BE2C (cell line): ENCODE data around the gene KRTAP10-7.
"Not testable (repeated sequence)": the region's sequence is repeated elsewhere in the genome, so short reads cannot be mapped to it uniquely, and the experiment has no call there.

Experiments used
- DNase-seq: peaks from one replicate; pipeline ENCODE4 v3.0.0-alpha.2; 2020
- H3K27me3 ChIP-seq: fragments of 250-450 bp; sonication (Bioruptor Pico); 2 replicates; pipeline ENCODE4 v1.5.1; 2020; ENCODE audit warnings: mild to moderate bottlenecking
- H3K36me3 ChIP-seq: fragments of 250-450 bp; sonication (Bioruptor Pico); 2 replicates; pipeline ENCODE4 v1.5.1; 2020; ENCODE audit warnings: mild to moderate bottlenecking
- H3K4me1 ChIP-seq: fragments of 250-450 bp; sonication (Bioruptor Pico); 2 replicates; pipeline ENCODE4 v1.5.1; 2020
- H3K4me3 ChIP-seq: 2 replicates; pipeline ENCODE4 v1.5.1; 2011; ENCODE audit warnings: low read depth, low read length
- H3K9me3 ChIP-seq: fragments of 250-450 bp; sonication (Bioruptor Pico); 2 replicates; pipeline ENCODE4 v1.5.1; 2020
- CTCF ChIP-seq: IDR thresholded peaks from 2 replicates; pipeline ENCODE4 v1.5.1; 2012; ENCODE audit warnings: mild to moderate bottlenecking, low read depth, low read length

KRTAP10-7 gene

GRCh38 chr21:44602463-44602850 is 2.1 kb downstream of the KRTAP10-7 start:
- Histone ChIP-seq H3K4me1 (no peaks in the 10 kb centered on the region), H3K36me3 (no peaks in the 10 kb centered on the region), H3K4me3 (no peak overlapping the region), H3K27me3 (peaks cover 34% of the 10 kb centered on the region), H3K9me3 (no peaks in the 10 kb centered on the region)
- DNase-seq = no peak
- no peak for TF ChIP-seq CTCF

GRCh38 chr21:44603109-44603875 is 2.9 kb downstream of the KRTAP10-7 start:
- H3K4me3 ChIP-seq = no peak overlapping the region
- no peaks in the 10 kb centered on the region for H3K4me1 ChIP-seq
- H3K27me3 ChIP-seq = peaks cover 26% of the 10 kb centered on the region
- no peaks in the 10 kb centered on the region for H3K9me3 ChIP-seq
- H3K36me3 ChIP-seq = no peaks in the 10 kb centered on the region
- DNase-seq = no peak
- no peak for TF ChIP-seq CTCF

- H3K4me1 ChIP-seq = no peaks in the 10 kb centered on the region
- H3K4me3 ChIP-seq = no peak overlapping the region
- H3K36me3 ChIP-seq = no peaks in the 10 kb centered on the region
- peaks cover 24% of the 10 kb centered on the region for H3K27me3 ChIP-seq
- DNase-seq = no peak
- no peaks in the 10 kb centered on the region for H3K9me3 ChIP-seq
- TF ChIP-seq CTCF = no peak
These were observed 3.5 kb downstream of the KRTAP10-7 start for GRCh38 chr21:44603911-44604310.

- Histone ChIP-seq H3K36me3 (no peaks in the 10 kb centered on the region), H3K4me3 (no peak overlapping the region), H3K4me1 (no peaks in the 10 kb centered on the region), H3K27me3 (peaks cover 9% of the 10 kb centered on the region), H3K9me3 (no peaks in the 10 kb centered on the region)
- no peak for TF ChIP-seq CTCF
- no peak for DNase-seq
These were observed 6.1 kb downstream of the KRTAP10-7 start for GRCh38 chr21:44606495-44606894.

- no peak for TF ChIP-seq CTCF
- Histone ChIP-seq H3K36me3 (no peaks in the 10 kb centered on the region), H3K27me3 (no peaks in the 10 kb centered on the region), H3K4me1 (no peaks in the 10 kb centered on the region), H3K4me3 (no peak overlapping the region), H3K9me3 (no peaks in the 10 kb centered on the region)
- DNase-seq = no peak
These were observed 8.8 kb downstream of the KRTAP10-7 start for GRCh38 chr21:44609193-44609592.

- not testable (repeated sequence) for H3K27me3 ChIP-seq, H3K9me3 ChIP-seq, H3K36me3 ChIP-seq, DNase-seq, H3K4me3 ChIP-seq, H3K4me1 ChIP-seq
These were observed 9.9 kb downstream of the KRTAP10-7 start for GRCh38 chr21:44610157-44610843.
